NCI-H345 (cell line): Measurements from ENCODE around the gene CAMK1D.
A peak's percentile ranks its signal among the peaks of the same experiment; 100 is the strongest.
"Not testable (repeated sequence)": the region's sequence is repeated elsewhere in the genome, so short reads cannot be mapped to it uniquely, and the experiment has no call there.

Experiments
- DNase-seq: peaks from one replicate; lab custom pipeline; 2025; lab: John Stamatoyannopoulos, UW

CAMK1D gene

DNA sequence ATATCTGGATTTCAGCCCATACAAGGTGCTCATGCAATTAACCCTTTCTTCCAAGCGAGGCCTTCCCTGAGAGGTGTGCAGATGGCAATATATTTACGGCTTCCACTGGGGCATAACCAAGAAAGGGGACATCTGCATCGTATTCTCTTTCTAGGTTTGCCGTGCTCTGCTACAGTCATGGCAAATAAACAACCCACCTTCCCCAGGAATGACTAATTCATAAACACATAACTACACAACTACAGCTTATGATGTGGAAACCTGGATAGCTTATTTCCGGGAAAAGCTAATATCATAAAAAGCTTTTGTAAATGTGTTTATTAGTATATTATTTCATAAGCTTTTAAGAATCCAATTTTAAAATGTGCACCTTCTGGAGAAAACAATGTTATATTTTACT is 120.0 kb downstream of the CAMK1D start:
- DNase-seq = no peak

DNA sequence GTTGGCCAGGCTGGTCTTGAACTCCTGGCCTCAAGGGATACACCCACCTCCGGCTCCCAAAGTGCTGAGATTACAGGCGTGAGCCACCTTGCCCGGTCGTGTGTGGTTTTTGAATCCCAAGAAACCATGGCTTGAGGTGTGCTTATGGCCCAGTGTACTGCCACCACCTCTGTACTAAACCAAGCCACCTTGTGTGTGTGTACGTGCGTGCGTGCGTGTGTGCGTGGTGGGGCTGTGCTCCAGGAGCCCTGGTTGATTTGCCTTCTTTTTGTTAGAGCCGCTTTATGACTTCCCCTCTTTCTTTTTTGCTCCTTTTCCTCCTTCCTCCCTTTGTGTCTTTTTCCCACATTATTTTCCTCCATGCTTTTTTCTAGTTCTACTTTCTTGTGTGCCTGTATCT is 121.4 kb downstream of the CAMK1D start:
- DNase-seq = no peak

DNA sequence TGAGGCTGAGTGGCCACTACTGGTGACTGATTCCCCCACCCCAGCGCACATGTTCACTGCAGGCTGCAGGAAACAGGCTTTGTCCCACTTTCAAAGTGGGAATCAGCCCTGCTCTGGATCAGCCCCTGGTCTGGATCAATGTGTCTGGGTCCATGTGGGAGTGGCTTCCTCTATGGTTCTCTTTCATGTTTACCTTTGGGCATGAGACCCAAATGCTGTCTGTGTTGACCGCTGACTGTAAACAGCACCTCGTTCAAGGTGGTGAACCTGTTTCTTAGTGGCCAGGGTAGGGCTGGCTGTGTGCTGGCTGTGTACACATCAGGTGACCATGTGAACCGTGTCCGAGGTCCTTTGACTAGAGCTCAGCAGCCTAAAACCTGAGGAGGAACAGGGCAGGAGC is 121.8 kb downstream of the CAMK1D start:
- no peak for DNase-seq

DNA sequence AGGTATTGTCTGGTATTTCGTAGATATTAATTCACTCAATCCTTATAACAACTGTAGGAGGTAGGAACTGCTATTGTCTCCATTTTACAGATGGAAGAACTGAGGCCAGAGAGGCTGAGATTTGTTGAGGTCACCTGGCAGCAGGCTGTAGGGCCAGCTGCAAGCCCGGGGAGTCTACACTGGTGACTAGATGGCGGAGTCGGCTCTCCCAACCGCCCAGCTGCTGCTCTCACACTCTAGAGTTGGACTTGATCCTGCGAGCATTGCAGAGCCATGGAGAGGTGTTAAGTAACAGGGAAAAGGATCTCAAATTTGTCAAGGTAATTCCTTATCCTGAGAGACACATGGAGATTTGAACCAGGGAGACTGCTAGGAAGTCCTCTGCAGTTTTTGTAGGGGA is 124.1 kb downstream of the CAMK1D start:
- DNase-seq = no peak

DNA sequence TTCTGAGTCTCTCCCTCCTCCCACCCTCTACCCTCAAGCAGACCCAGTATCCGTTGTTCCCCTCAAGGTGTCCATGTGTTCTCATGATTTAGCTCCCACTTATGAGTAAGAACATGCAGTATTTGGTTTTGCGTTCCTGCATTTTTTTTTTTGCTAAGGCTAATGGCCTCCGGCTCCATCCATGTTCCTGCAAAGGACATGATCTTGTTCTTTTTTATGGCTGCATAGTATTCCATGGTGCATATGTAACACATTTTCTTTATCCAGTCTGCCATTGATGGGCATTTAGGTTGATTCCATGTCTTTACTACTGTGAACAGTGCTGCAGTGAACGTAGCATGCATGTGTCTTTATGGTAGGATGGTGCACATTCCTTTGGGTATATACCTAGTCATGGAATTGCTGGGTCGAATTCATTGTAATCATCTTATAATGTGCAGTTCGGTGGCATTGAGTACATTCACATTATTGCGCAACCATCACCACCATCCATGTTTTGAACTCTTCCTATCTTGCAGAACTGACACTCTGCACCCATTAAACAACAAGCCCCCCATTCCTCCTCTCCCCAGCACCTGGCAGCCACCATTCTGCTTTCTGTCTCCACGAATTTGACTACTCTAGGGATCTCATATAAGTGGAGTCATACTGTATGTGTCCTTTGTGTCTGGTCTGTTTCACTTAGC is 125.5 kb downstream of the CAMK1D start:
- DNase-seq = no peak

DNA sequence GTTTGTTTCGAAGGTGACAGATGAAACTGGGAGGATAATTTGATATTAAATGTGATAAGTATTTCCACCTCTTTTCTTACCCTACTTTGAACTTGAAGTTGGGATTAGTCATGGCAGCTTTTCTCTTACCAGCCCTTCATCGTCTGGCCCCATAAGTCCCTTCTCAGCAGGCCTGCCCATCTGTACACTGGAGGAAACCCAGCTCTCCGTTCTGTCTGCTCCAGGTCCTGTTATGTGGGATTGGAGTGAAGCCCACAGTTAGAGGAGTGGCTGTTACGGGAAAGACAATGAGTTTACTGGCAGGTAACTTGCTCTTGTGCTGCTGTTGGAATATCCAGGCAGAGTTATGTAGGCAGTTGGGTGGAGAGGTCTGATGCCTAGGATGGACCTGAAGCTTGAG is 127.3 kb downstream of the CAMK1D start:
- no peak for DNase-seq

DNA sequence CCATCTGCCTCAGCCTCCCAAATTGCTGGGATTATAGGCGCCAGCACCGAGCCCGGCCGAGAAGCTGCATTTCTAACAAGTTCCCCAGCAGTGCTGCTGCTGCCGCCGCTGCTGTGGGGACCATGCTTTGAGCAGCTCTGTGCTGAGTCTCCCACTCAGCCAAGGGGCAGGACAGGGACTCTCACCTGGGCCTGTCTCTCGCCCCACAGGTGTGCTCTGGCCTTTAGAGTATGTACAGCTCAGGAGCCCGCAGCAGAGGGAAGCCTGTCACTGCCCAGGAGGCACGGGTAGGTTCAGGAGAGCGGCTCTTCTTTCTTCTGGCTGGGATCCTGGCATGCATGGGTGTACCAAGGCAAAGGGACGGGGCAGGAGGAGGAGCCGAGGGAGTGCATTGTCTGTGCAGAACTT is 130.1 kb downstream of the CAMK1D start:
- DNase-seq = no peak

DNA sequence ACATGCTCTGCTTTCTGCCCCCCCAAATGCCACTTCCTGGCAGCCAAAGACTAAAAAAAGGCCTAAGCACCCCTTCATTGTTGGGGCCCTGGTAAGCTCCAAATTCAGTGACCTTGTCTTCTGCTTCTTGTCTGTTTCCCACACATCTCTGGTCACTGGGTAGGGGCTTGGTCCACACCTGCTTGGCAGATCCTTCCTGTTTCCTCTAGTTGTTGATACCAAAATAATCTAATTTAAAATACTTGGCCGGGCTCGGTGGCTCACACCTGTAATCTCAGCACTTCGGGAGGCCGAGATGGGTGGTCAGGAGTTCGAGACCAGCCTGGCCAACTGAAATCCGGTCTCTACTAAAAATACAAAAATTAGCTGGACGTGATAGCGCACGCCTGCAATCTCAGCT is 130.6 kb downstream of the CAMK1D start:
- DNase-seq = no peak

DNA sequence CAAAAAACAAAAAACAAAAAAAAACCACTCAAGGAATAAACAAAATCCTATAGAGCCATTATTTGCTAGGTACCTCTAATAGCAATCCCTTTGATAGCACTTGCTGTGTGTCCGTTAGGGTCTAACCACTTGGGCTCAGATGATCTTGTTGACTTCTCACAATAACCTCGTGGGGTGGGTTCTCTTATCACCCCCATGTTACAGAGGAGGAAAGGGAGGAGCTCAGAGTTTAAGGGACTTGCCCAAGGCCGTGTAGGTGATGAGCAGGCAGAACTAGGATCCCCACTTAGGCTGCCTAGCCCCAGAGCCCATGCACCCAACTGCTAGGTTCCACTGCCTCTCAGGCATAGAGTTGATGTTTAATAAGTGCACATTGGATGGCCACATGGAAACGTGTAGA is 131.1 kb downstream of the CAMK1D start:
- DNase-seq = no peak

DNA sequence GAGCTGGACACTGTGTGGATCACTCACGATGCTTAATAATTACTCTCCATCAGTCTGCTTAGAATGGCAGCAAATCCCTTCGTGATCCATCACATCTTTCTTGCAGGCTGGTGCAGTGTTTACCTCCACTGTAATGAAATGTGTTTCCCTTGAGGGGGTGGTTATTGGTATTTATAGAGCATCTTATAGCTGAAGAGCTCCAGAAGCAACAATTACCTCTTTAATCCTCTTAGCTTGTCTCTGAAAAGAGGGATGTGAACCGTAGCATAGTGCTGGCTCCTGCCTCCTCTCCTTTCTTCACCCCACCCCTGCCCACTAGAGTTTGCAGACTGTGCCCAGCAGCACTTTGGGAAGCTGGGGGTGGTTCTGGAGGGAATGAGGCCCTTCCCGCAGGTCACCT is 132.6 kb downstream of the CAMK1D start:
- DNase-seq = peak; percentile 40

DNA sequence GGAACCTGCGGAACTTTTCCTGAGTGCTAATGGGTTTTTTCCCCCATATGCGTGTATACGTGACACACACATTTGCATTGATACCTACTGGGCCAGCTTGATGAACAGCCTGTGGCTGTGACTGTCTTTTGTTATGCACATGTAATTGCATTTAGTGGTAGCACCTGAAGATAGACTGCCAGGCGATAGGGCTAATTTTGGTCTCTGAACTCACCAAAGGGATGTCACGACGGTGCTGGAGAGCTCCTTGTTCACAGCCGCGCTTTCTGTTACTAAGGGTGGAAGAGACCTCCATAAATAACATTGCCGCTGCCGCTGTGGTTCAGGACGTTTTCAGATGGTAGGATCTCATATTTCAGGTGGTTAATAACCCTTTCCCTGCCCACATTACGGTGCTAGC is 133.2 kb downstream of the CAMK1D start:
- peak; percentile 53 for DNase-seq

DNA sequence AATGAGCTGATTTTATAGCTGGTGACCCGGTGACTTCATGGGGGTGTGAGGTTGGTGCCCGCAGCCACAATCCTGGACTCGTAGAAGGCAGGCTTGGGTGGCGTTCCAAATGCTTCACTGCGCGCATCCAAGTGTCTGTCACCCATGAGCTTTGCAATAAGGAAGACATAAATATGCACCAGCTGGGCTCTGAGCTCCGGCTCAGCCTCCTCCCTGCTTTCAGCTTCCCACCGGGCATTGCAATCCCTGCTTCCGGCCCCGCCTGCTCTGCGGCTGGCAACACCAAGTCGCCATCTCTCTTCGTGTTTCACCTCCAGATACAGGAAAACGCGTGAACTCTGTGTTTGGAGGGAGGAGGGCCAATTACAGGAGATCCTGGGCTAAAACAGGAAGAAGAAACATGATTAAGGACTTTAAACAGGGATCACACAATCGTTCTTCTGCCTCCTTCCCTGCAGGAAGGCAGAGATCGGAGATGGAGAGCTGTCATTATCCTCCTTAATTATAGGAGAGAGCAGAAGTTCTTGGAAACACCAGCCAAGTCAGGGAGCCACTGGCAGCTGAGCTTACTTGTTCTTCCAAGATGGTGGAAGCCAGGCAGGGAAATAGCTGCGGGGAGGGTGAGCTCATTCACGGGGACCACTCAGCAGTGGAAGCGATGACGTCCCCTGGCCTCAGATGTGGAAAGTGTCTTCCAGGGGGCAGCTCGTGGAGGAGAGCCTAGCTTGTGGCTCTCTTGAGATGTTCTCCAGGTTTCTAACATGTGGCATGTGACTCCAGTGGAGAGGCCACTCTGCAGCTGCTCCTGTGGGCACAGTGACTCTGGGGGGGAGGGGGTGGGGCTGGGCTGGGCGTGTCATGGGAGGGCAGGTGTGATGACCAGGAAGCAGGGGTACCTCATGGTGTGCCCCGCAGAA is 134.9 kb downstream of the CAMK1D start:
- DNase-seq = no peak

DNA sequence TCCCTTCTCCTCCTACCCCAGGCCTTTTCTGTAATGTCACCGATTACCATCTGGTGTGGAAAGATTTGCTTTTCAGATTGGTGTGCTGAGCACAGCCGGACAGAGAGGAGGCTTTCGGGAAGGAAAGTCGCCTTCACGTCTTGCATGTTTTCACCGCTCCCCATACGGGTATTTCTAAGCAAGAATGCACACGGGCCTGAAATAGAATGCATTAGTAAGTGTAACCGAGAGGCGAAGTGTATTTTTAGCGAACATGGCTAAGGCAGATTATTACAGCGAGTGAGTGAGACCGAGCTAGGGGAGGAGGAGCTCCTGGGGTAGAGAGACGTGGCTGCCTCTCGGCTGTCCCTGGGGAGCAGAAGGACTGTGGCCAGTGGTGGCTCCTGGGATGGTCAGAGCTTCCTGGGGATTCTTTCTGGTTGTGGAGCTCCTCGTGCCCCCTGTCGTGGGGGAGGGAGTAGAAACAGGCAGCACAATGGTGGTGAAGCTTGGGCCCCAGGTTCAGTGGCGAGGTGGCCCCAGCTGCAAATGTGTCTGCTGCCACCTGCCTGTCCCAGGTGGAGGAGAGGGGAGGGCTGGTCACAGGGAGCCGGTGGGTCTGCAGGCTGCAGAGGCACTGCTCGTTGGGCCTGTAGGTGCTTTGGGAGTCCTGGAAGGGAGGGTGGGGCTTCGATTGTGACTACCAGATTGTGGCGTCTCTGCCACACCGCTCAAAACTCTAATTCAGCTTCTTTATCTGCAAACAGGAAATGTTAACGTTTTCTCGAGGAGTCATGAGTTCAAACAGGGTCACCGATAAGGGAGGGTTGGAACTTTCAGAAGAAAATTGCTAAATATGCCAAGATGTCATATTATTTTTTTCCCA is 135.8 kb downstream of the CAMK1D start:
- DNase-seq = peak; percentile 27

DNA sequence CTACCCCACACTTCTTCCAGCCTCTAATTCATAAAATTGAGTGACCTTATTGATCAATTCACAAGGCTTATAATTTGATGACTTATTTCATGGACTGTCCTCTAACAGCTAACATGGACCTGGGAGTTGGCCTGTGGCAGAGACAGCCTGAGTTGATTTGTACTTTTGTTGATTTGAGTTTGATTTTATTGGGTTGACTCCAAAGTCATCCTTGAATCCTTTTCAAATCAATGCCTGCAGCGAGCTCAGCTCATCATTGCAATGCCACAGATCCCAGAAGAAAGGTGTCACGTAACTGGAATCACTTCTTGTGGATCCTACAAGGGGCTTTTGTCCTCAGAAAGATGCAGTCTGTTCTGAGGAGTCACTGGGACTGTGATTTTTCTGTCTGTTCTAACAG is 138.0 kb downstream of the CAMK1D start:
- no peak for DNase-seq

DNA sequence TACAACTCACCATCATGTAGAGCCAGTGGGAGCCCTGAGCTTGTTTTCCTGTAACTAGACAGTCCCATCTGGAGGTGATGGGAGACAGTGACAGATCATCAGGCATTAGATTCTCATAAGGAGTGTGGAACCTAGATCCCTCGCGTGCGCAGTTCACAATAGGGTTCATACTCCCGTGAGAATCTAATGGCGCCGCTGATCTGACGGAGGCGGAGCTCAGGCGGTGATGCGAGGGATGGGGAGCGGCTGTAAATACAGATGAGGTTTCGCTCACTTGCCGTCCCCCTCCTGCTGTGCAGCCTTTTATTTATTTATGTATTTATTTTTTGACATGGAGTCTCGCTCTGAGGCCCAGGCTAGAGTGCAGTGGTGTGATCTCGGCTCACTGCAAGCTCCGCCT is 139.3 kb downstream of the CAMK1D start:
- DNase-seq = peak; percentile 21

DNA sequence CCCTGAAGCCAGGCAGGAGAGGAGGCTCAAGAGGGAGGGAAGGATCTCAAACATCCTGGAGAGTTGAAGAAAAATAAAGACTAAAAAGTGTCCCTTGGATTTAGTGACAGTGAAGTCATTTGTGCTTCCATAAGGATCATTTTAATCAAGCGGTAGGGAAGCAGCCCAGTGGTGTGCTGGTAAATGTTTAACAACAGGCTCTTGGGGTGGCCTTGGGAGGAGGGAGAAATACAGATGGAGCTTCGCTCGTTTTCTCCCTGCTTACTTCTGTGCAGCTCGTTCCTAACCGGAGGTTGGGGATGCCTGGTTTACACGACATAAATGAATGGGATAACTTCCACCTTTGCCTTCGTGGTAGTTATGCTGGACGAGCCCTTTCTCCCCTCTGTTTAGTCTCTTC is 140.0 kb downstream of the CAMK1D start:
- no peak for DNase-seq

DNA sequence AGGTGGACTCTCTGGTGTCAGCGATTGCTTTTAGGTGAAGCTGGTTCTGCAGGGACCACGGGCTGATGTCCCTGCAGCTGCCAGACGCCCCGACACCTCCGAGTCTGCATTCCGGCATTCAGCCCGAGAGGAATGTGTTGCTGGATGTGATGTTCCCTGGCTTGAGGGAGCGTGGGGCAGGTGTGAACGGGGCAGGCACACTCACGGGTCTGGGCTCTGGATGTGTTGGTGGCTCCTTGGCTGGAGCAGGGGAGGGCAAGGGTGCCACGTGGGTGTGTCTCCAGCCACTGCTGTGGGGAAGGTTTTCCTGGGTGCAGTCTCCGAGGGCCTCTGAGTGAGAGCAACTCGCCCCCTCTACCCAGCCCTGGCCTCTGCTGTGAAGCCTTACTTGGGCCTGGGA is 140.5 kb downstream of the CAMK1D start:
- DNase-seq = no peak

DNA sequence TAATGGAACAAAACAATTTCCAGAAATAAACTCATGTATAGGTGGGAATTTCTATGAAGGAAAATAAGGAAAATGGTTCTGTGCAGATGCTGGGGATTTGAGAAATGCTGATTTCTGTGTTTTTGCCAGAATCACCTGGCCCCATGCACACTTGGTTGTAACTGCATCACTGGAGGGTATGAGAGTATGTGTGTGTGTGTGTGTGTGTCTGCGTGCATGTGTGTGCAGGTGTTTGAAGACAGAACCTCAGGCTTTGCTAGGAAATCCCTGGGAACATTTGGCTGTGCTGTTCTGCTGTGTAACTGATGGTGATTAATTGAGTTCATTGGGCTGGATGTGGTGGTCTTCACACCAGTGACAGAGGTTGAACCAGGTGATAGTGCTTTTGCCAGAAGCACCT is 141.6 kb downstream of the CAMK1D start:
- no peak for DNase-seq

DNA sequence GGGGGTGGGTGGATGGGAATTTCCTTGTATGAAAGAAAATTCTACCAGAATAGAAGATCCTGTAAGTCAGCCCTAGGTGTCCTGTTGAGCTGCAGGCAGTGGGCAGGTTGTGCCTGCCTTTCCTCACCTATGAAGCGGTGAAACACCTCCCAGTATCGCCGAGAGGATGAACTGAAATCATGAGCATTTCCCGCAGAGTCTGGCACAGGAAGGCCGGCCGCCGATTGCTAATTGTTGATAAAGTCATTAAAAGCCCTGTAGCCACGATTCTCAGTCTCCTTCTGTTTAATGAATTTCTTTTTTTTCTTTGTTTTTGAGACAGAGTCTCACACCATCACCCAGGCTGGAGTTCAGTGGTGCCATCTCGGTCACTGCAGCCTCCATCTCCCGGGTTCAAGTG is 142.1 kb downstream of the CAMK1D start:
- no peak for DNase-seq

DNA sequence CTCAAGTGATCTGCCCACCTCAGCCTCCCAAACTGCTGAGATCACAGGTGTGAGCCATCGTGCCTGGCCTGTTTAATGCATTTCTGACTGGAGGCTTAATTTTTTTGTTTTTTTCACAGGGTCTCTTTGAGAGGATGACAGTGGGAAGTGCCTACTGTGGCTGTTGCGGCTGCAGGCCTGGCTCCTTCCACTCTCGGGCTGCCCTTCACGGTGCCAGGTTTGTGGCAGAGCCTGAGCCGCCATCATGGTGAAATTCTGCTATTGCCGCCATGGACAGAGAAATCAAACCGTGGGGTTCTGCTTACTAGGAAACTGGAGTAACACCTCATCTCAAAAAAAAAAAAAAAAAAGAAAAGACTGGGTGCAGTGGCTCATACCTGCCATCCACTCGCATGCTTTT is 142.7 kb downstream of the CAMK1D start:
- no peak for DNase-seq

DNA sequence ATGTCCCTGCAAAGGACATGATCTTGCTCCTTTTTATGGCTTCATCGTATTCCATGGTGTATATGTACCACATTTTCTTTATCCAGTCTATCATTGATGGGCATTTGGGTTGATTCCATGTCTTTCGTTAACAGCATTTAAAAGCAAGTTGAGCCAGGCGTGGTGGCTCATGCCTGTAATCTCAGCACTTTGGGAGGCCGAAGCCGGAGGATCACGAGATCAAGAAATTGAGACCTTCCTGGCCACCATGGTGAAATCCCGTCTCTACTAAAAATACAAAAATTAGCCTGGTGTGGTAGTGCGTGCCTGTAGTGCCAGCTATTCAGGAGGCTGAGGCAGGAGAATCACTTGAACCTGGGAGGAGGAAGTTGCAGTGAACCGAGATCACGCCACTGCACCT is 147.7 kb downstream of the CAMK1D start:
- DNase-seq = not testable (repeated sequence)
